H1 (cell line): Measurements from ENCODE around the gene RBM4B. TPM values are rescaled to one million over a fixed set of nuclear protein-coding genes. Genes with fewer than 3 reads are reported as not detected.

Source experiments
- RAD21 ChIP-seq, 2 experiments: IDR thresholded peaks in 1 of 2; conservative IDR thresholded peaks in 1 of 2; 2 replicates each; pipeline ENCODE4 v1.6.1; 2011; ENCODE audit warnings: low read depth in 2 of 2, low read length in 2 of 2, improper control_type of control experiment in 1 of 2, inconsistent platforms in 1 of 2, mild to moderate bottlenecking in 1 of 2, moderate library complexity in 1 of 2
- RNF2 ChIP-seq: fragments of 200-900, 300-1000 bp; sonication (generic); IDR thresholded peaks from 2 replicates; pipeline ENCODE4 v1.7.1; 2016; ENCODE audit warnings: borderline replicate concordance, low read depth, mild to moderate bottlenecking, antibody characterized with exemption, low read length; ENCODE audit not compliant: poor library complexity, severe bottlenecking; ENCODE audit errors: missing control alignments
- polyA plus RNA-seq, 7 experiments: library from polyadenylated mRNA; depleted of rRNA in 3 of 7; stranded (reverse) in 5 of 7; unstranded in 2 of 7; fragments of >200 nt in 5 of 7; fragments of 200-250 nt in 2 of 7; gene quantifications; 1 replicate in 5 of 7; 2 replicates in 1 of 7; 4 replicates in 1 of 7; pipeline versions ENCODE4 v1.2.1 to v1.2.3, GENCODE V29; 2011 to 2013; ENCODE audit warnings: missing spikeins in 2 of 7, mixed read lengths in 2 of 7
- total RNA-seq: library from RNA; stranded (reverse); fragmentation: NEBNext Ultra II Directional; extraction: Animal tissue kit (Norgen Biotek cat#: 25700); gene quantifications from 2 replicates; pipeline ENCODE4 v1.2.1, GENCODE V29; 2021

Gene RBM4B
- total and polyA plus RNA-seq, 2 of the 8 experiments (the other 6 are each of a cell fraction or from before 2014, with no cell fraction given): 27.5 to 30.5 TPM

DNA sequence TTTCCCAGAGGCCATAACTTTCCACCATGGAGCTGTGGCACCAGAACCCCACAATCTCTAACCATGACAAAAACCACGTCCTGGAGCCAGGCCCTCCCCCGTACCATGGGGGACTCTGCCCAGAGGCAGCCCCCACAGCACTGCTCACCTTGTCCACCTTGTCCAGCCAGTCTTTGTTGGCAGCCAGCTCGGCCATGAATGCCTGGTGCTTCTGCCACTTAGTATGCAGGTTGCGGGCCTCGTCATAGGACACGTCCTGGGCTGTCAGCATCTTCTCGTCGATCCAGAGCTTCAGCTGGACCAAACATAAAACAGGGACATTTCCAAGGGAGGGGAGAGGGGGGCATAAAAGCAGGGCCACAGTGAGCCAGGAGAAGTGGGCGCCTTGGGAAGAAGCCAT is 20.8 kb upstream of the RBM4B start (continued):
- TF ChIP-seq RAD21 (IDR thresholded peaks at IDR 0.05 in 1 of 2, conservative IDR thresholded peaks at IDR 0.05 in 1 of 2; ENCODE audit: low read depth in 2 of 2, low read length in 2 of 2): no peak
- TF ChIP-seq RNF2: no peak
